OCI-LY3 (cell line): Measurements from ENCODE around the gene TRAPPC14.

ENCODE experiments used
- CTCF ChIP-seq: fragments of 200-600, 300-600 bp; sonication (generic); IDR thresholded peaks from 2 replicates; pipeline ENCODE4 v1.5.1; 2014; ENCODE audit warnings: antibody characterized with exemption, low read length, low read depth
- EZH2phosphoT487 ChIP-seq: fragments of 200-600 bp; shearing (Covaris generic); IDR thresholded peaks from 2 replicates; pipeline ENCODE4 v1.6.1; 2018; ENCODE audit warnings: antibody characterized with exemption, mixed run types, low read depth

DNA sequence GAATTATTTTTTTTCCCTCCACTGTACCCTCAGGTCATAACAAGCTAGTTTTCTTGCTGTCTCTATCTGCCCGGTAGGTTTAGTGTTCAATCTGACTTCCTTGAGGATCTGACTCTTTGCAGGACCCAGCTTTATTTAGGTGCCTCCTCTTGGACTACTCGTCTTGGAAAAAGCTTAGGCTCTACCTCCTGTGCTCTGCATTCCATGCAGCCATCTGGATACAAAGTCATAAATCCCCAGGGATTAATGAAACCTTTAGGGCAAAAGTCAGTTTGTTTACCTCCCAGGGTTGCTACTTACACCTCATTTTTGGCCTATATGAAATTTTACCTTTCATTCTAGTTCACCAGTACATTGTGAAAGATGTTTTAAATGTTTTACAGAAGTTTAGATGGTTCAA is 27.2 kb upstream of the TRAPPC14 start:
- TF ChIP-seq CTCF (no peak), EZH2phosphoT487 (no peak)
